ENCODE data around the gene NIPBL. TPM values are rescaled to one million over a fixed set of nuclear protein-coding genes. Genes with fewer than 3 reads are reported as not detected.

NIPBL gene
- total RNA-seq, 1 experiment from 2014 or later = 61.3 TPM

DNA sequence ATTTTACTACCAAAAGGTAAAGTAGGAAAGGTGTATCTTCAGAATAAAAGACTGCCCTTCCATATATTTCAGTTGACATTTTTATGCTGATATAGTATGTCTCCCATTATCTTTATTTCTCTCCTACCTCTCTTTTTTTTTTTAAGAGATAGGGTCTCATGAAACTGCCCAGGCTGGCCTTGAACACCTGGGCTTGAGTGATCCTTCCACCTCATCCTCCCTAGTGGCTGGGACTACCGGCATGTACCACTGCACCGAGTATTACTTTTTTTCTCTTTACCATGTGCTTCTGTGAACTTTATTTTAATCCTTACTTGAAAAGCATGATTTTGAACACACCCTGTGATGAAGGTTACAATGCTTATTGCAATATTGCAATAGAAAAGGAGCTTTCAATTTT, 42.7 kb downstream of the NIPBL start:
- Histone ChIP-seq H3K4ac (ENCODE audit: low read depth, low read length) (no peak overlapping the region), H2AFZ (ENCODE audit: low read length) (no peak overlapping the region), H3K4me1 (ENCODE audit: insufficient read depth, low read length) (no peaks in the 10 kb centered on the region), H3K79me2 (ENCODE audit: insufficient read depth, low read length) (peaks cover 5% of the 10 kb centered on the region; the same call in 1 of the 2 replicates), H3K27me3 (ENCODE audit: insufficient read depth, low read length) (no peaks in the 10 kb centered on the region), H2BK120ac (ENCODE audit: low read depth, low read length, poor library complexity, severe bottlenecking) (no peak overlapping the region), H2BK20ac (ENCODE audit: low read depth, low read length, poor library complexity, severe bottlenecking) (no peak overlapping the region), H3K9ac (ENCODE audit: extremely low read depth, insufficient read length, low read length) (no peak overlapping the region), H3K56ac (ENCODE audit: insufficient read length, low read depth, low read length) (no peak overlapping the region), H3K18ac (ENCODE audit: insufficient read length, low read depth, low read length) (no peak overlapping the region), H3K23me2 (ENCODE audit: insufficient read length, low read depth, low read length, poor library complexity, severe bottlenecking) (no peaks in the 10 kb centered on the region), H4K5ac (ENCODE audit: insufficient read length, low read depth, low read length) (no peak overlapping the region), H3K27ac (ENCODE audit: insufficient read length, low read depth, low read length) (no peak overlapping the region), H3K9me3 (ENCODE audit: control insufficient read depth, low read depth, low read length) (no peaks in the 10 kb centered on the region), H3K4me2 (ENCODE audit: insufficient read depth, insufficient read length, low read length) (no peak overlapping the region), H3K14ac (ENCODE audit: insufficient read depth, low read length) (no peak overlapping the region), H4K8ac (replicated peaks; ENCODE audit: insufficient read length, low read depth, low read length) (no peak overlapping the region), H4K20me1 (ENCODE audit: control insufficient read depth, insufficient read depth, insufficient read length) (no peaks in the 10 kb centered on the region), H2BK5ac (ENCODE audit: insufficient read length, low read length) (no peak overlapping the region), H2AK5ac (ENCODE audit: insufficient read length, low read length) (no peak overlapping the region), H4K91ac (ENCODE audit: insufficient read length, low read depth, low read length) (no peak overlapping the region), H3T11ph (ENCODE audit: low read length) (no peak overlapping the region), H3K23ac (ENCODE audit: insufficient read length, low read depth, low read length) (no peak overlapping the region), H3K79me1 (ENCODE audit: insufficient read depth, low read depth, low read length, poor library complexity, severe bottlenecking) (no peaks in the 10 kb centered on the region), H2BK12ac (ENCODE audit: insufficient read length, low read depth, low read length) (no peak overlapping the region), H2BK15ac (ENCODE audit: low read depth, low read length) (no peak overlapping the region)
- WGBS (ENCODE audit: extremely low coverage, insufficient read length, low lambda C conversion rate) = no CpG with 5 or more reads among the region's 2 CpGs
- peaks cover 7 to 8% of the 10 kb centered on the region in 2 experiments; a peak in 4 of 5 replicates for H3K9me3 Mint-ChIP-seq
- H3K36me3 Mint-ChIP-seq (ENCODE audit: insufficient read depth in 1 of 3, low read depth in 3 of 3) = peaks cover 2 to 7% (median 6%) of the 10 kb centered on the region in 3 experiments; a peak in 5 of 7 replicates
- peaks cover 13% of the 10 kb centered on the region in 2 experiments for H3K4me1 Mint-ChIP-seq
- TF ChIP-seq, protein P1, sequence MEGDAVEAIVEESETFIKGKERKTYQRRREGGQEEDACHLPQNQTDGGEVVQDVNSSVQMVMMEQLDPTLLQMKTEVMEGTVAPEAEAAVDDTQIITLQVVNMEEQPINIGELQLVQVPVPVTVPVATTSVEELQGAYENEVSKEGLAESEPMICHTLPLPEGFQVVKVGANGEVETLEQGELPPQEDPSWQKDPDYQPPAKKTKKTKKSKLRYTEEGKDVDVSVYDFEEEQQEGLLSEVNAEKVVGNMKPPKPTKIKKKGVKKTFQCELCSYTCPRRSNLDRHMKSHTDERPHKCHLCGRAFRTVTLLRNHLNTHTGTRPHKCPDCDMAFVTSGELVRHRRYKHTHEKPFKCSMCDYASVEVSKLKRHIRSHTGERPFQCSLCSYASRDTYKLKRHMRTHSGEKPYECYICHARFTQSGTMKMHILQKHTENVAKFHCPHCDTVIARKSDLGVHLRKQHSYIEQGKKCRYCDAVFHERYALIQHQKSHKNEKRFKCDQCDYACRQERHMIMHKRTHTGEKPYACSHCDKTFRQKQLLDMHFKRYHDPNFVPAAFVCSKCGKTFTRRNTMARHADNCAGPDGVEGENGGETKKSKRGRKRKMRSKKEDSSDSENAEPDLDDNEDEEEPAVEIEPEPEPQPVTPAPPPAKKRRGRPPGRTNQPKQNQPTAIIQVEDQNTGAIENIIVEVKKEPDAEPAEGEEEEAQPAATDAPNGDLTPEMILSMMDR (conservative IDR thresholded peaks at IDR 0.05) = no peak
- peak overlapping the region in 1 of 3 experiments; percentile 49; a peak in 1 of 7 replicates for H3K27ac Mint-ChIP-seq
- DNase-seq = no peak
- no peak overlapping the region for H3K4me3 Mint-ChIP-seq
- no peaks in the 10 kb centered on the region for H3K27me3 Mint-ChIP-seq (ENCODE audit: low read depth)

All from H9 (cell line).